ENCODE data around the gene STRN.
"Not testable (repeated sequence)": the region's sequence is repeated elsewhere in the genome, so short reads cannot be mapped to it uniquely, and the experiment has no call there.

STRN gene

DNA sequence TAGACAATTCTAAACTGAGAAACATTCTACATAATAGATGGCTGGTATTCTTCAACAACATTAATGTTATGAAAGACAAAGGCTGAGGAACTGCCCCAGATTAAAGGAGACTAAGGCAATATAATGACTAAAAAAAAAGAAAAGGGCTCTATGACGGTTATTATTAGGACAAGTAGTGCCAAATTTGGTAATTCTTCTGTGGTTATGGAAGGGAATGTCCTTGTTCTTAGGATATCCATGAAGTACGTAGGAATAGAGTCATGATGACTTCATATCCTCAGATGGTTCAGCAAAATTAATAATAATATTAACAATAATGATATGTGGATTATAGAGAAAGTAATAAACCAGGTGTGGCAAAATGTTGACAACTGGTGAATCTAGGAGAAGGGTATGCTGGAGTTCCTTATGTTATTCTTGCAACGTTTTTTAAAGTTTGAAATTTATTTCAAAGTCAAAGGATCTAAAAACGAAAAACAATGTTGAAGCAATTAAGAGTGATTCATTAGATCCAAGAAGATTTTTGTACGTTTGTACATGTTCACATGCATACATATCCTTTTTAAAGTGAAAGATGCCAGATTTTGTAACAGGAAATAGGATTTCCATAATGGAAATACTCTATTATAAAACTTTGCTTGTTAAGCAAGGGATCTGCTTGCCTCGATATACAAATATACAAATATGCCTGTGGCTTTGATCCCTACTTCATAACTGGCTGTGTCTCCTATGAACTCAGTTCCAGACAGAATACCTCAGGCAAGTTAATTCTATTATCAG, 27.7 kb upstream of the STRN start:
- DNase-seq (ENCODE audit: low read depth) = no peak
- H3K4me3 ChIP-seq (ENCODE audit: low read length) = no peak overlapping the region
- TF ChIP-seq, protein P1, sequence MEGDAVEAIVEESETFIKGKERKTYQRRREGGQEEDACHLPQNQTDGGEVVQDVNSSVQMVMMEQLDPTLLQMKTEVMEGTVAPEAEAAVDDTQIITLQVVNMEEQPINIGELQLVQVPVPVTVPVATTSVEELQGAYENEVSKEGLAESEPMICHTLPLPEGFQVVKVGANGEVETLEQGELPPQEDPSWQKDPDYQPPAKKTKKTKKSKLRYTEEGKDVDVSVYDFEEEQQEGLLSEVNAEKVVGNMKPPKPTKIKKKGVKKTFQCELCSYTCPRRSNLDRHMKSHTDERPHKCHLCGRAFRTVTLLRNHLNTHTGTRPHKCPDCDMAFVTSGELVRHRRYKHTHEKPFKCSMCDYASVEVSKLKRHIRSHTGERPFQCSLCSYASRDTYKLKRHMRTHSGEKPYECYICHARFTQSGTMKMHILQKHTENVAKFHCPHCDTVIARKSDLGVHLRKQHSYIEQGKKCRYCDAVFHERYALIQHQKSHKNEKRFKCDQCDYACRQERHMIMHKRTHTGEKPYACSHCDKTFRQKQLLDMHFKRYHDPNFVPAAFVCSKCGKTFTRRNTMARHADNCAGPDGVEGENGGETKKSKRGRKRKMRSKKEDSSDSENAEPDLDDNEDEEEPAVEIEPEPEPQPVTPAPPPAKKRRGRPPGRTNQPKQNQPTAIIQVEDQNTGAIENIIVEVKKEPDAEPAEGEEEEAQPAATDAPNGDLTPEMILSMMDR (conservative IDR thresholded peaks at IDR 0.05; ENCODE audit: low read depth, low read length) = no peak

DNA sequence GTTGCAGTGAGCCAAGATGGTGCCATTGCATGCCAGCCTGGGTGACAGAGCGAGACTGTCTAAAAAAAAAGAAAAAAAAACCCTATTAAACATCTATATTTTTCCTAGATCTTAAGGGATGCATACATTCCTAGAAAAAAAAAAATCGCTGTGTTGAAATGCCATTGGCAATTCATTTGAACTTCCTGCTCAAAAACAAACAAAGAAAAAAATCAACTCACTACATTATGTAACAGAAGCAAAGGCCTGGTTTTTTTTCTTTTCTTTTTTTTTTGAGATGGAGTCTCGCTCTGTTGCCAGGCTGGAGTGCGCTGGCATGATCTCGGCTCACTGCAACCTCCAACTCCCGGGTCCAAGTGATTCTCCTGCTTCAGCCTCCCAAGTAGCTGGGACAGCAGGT, 21.7 kb upstream of the STRN start:
- H3K4me3 ChIP-seq (ENCODE audit: low read length) = no peak overlapping the region
- TF ChIP-seq, protein P1 (conservative IDR thresholded peaks at IDR 0.05; ENCODE audit: low read depth, low read length) = no peak
- DNase-seq (ENCODE audit: low read depth) = no peak

DNA sequence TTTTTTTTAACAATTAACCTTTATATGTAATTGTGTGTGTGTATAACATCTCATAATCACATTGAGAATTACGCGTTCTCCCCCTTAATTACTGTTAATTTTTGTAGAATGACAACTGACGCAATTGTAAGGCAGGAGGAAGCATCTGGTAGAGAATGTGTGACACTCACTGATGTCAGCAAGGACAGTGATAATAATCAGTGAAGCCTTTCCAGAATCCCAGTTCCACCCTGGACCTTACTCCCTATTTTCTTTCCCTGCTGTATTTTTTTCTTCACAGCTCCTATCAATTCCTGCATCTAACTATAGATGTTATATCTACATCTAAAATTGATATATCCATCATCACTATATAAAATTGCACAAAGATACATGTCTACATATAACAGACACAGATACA, 16.1 kb upstream of the STRN start:
- TF ChIP-seq, protein P1 (conservative IDR thresholded peaks at IDR 0.05; ENCODE audit: low read depth, low read length) = no peak
- no peak for DNase-seq (ENCODE audit: low read depth)
- no peak overlapping the region for H3K4me3 ChIP-seq (ENCODE audit: low read length)

DNA sequence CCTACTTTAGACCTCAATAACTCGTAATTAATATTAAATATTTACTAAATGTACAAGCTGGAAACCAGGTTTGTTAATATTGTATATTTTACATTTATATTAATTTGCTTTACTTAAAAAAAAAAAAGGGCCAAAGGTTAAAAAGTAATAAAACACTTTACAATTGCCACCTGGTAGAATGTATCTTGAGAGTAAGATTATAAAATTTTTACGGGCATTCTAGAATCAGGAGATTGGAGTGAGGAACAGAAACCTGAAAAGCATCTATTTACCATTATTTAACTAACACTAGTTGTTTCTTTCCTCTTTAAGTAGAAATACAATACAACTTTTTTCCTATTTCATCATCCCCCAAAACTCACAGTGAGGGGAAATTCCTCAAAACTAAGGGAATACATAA, 15.6 kb upstream of the STRN start:
- H3K4me3 ChIP-seq (ENCODE audit: low read length) = no peak overlapping the region
- TF ChIP-seq, protein P1 (conservative IDR thresholded peaks at IDR 0.05; ENCODE audit: low read depth, low read length) = no peak
- no peak for DNase-seq (ENCODE audit: low read depth)

DNA sequence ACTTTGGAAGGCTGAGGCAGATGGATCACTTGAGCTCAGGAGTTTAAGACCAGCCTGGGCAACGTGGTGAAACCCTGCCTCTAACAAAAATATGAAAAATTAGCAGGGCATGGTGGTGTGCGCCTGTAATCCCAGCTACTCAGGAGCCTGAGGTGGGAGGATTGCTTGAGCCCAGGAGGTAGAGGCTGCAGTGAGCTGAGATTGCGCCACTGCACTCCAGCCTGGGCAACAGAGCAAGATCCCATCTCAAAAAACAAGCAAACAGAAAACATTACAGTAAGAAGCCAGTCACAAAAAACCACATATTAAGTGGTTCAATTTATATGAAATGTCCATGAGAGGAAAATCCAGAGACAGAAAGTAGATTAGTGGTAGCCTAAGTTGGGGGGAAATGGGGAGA, 12.7 kb upstream of the STRN start:
- not testable (repeated sequence) for H3K4me3 ChIP-seq (ENCODE audit: low read length); DNase-seq (ENCODE audit: low read depth)

DNA sequence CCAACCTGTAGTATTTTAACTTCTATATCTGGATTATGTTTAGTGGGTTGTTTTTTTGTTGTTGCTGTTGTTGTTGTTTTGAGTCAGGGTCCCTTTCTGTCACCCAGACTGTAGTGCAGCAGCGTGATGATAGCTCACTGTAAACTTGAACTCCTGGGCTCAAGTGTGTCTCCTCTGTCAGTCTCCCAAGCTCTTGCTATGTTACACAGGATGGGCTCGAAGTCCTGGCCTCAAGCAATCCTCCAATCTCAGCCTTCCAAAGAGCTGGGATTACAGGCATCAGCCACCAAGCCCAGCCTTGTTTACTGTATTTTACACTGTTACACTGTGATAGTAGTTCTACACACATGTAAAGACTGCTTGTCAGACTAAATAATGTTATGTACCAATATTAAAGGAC, 9.7 kb upstream of the STRN start:
- TF ChIP-seq, protein P1 (conservative IDR thresholded peaks at IDR 0.05; ENCODE audit: low read depth, low read length) = no peak
- DNase-seq (ENCODE audit: low read depth) = no peak
- H3K4me3 ChIP-seq (ENCODE audit: low read length) = no peak overlapping the region

DNA sequence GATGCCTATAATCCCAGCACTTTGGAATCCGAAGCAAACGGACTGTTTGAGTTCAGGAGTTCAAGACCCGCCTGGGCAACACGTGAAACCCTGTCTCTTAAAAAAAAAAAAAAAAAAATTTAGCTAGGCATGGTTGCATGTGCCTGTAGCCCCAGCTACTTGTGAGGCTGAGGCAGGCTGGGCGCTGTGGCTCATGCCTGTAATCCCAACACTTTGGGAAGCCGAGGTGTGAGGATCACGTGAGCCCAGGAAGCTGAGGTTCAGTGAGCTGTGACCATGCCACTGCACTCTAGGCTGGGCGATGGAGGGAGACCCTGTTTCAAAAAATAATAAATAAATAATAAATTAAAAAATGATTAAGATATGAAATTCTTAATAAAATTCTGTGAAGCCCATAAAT, 9.0 kb upstream of the STRN start:
- H3K4me3 ChIP-seq (ENCODE audit: low read length) = no peak overlapping the region
- TF ChIP-seq, protein P1 (conservative IDR thresholded peaks at IDR 0.05; ENCODE audit: low read depth, low read length) = no peak
- DNase-seq (ENCODE audit: low read depth) = no peak

Data from retinal pigment epithelial cell (primary cell).